IMR-90 (cell line): ENCODE data around the gene COL23A1. TPM values are rescaled to one million over a fixed set of nuclear protein-coding genes. Genes with fewer than 3 reads are reported as not detected.

Source experiments
- ATAC-seq: fragments of 200-7000 bp; cut with Tn5 transposase; 2 replicates; pipeline ENCODE4 v1.9.1; 2020; ENCODE audit warnings: low read depth, mild to moderate bottlenecking, moderate library complexity
- BruUV-seq: library from RNA; stranded (reverse); fragments of 400-500 nt; replicated peaks from 2 replicates; lab custom pipeline; 2021; lab: Mats Ljungman, UMichigan
- CTCF ChIA-PET: fragments of 300-600 bp; formaldehyde crosslinking; extraction: SDS; loops from one replicate; lab custom pipeline; 2021; ENCODE audit warnings: antibody characterized with exemption; lab: Yijun Ruan, JAX
- POLR2A ChIA-PET: fragments of 300-600 bp; sonication (Branson Sonifier 250); formaldehyde crosslinking; loops from one replicate; lab custom pipeline; 2022; ENCODE audit warnings: antibody characterized with exemption; ENCODE audit not compliant: unreplicated experiment; lab: Charles Lee
- DNase-seq: peaks from one replicate; pipeline ENCODE4 v3.0.0; 2013
- H2AFZ ChIP-seq: replicated peaks from 2 replicates; pipeline ENCODE3; 2013; ENCODE audit warnings: low read length, mild to moderate bottlenecking; ENCODE audit not compliant: poor library complexity
- H2AK5ac ChIP-seq: 2 replicates; pipeline ENCODE4 v1.6.1; 2013; ENCODE audit warnings: low read depth, low read length, inconsistent platforms
- H2AK9ac ChIP-seq: replicated peaks from 2 replicates; pipeline ENCODE3; 2013; ENCODE audit warnings: mild to moderate bottlenecking, low read depth, low read length, moderate library complexity; ENCODE audit not compliant: poor library complexity
- H2BK120ac ChIP-seq: 2 replicates; pipeline ENCODE4 v1.6.1; 2013; ENCODE audit warnings: low read depth, low read length, inconsistent platforms
- H2BK15ac ChIP-seq: 3 replicates; pipeline ENCODE4 v1.6.1; 2013; ENCODE audit warnings: low read depth, low read length, inconsistent platforms
- H2BK20ac ChIP-seq: 2 replicates; pipeline ENCODE4 v1.6.1; 2013; ENCODE audit warnings: low read depth, mild to moderate bottlenecking, inconsistent platforms, low read length, moderate library complexity
- H2BK5ac ChIP-seq: 2 replicates; pipeline ENCODE4 v1.6.1; 2013; ENCODE audit warnings: mild to moderate bottlenecking, low read depth, low read length, inconsistent platforms; ENCODE audit not compliant: poor library complexity, severe bottlenecking
- H3K14ac ChIP-seq: replicated peaks from 2 replicates; pipeline ENCODE4 v1.6.1; 2013; ENCODE audit warnings: low read depth, low read length, inconsistent platforms
- H3K18ac ChIP-seq: 2 replicates; pipeline ENCODE4 v1.6.1; 2013; ENCODE audit warnings: low read depth, low read length, control low read depth
- H3K23ac ChIP-seq: 2 replicates; pipeline ENCODE4 v1.6.1; 2013; ENCODE audit warnings: low read depth, low read length, inconsistent platforms
- H3K27ac ChIP-seq: 2 replicates; pipeline ENCODE4 v1.5.1; 2013; ENCODE audit warnings: mild to moderate bottlenecking, control low read depth, low read length; ENCODE audit not compliant: insufficient read depth
- H3K27me3 ChIP-seq: 2 replicates; pipeline ENCODE4 v1.6.1; 2013; ENCODE audit warnings: low read length; ENCODE audit not compliant: control insufficient read depth, insufficient read depth
- H3K36me3 ChIP-seq: 2 replicates; pipeline ENCODE4 v1.6.1; 2013; ENCODE audit warnings: low read length, mixed read lengths; ENCODE audit not compliant: control insufficient read depth, insufficient read depth
- H3K4ac ChIP-seq: 2 replicates; pipeline ENCODE4 v1.6.1; 2013; ENCODE audit warnings: low read depth, low read length, inconsistent platforms
- H3K4me1 ChIP-seq: 2 replicates; pipeline ENCODE4 v1.6.1; 2013; ENCODE audit warnings: low read length, mixed read lengths; ENCODE audit not compliant: control insufficient read depth, insufficient read depth
- H3K4me2 ChIP-seq: 2 replicates; pipeline ENCODE4 v1.6.1; 2013; ENCODE audit warnings: low read depth, mild to moderate bottlenecking, control low read depth, low read length, moderate library complexity
- H3K4me3 ChIP-seq: 2 replicates; pipeline ENCODE4 v1.5.1; 2013; ENCODE audit warnings: low read depth, mild to moderate bottlenecking, control low read depth, low read length, moderate library complexity; ENCODE audit not compliant: insufficient read depth
- H3K56ac ChIP-seq: 2 replicates; pipeline ENCODE4 v1.6.1; 2013; ENCODE audit warnings: low read length, inconsistent platforms; ENCODE audit not compliant: insufficient read depth; ENCODE audit errors: extremely low read depth
- H3K79me1 ChIP-seq, 2 experiments: 2 replicates each; pipeline ENCODE4 v1.6.1; 2013; ENCODE audit warnings: low read length in 2 of 2, inconsistent platforms in 1 of 2, low read depth in 1 of 2
- H3K9ac ChIP-seq: 2 replicates; pipeline ENCODE4 v1.6.1; 2013; ENCODE audit warnings: low read depth, low read length, control low read depth
- H3K9me1 ChIP-seq: 2 replicates; pipeline ENCODE4 v1.6.1; 2013; ENCODE audit warnings: low read length, inconsistent platforms; ENCODE audit not compliant: insufficient read depth
- H3K9me3 ChIP-seq: 2 replicates; pipeline ENCODE4 v1.6.1; 2013; ENCODE audit warnings: low read length; ENCODE audit not compliant: control insufficient read depth, insufficient read depth
- H4K20me1 ChIP-seq: 2 replicates; pipeline ENCODE4 v1.6.1; 2013; ENCODE audit warnings: low read length, inconsistent platforms; ENCODE audit not compliant: insufficient read depth
- H4K5ac ChIP-seq: 2 replicates; pipeline ENCODE4 v1.6.1; 2013; ENCODE audit warnings: mild to moderate bottlenecking, low read depth, low read length, control low read depth
- H4K8ac ChIP-seq, 2 experiments: 2 replicates each; pipeline ENCODE4 v1.6.1; 2013; ENCODE audit warnings: low read depth in 2 of 2, low read length in 2 of 2, control low read depth in 1 of 2, inconsistent platforms in 1 of 2
- H4K91ac ChIP-seq: 2 replicates; pipeline ENCODE4 v1.6.1; 2013; ENCODE audit warnings: low read depth, low read length, inconsistent platforms; ENCODE audit not compliant: insufficient read depth
- BHLHE40 ChIP-seq: fragments of 150-350 bp; IDR thresholded peaks from 2 replicates; pipeline ENCODE4 v1.6.1; 2016; ENCODE audit warnings: mild to moderate bottlenecking, low read depth, low read length
- CEBPB ChIP-seq: IDR thresholded peaks from 2 replicates; pipeline ENCODE4 v1.6.1; 2012; ENCODE audit warnings: low read depth, low read length, improper control_type of control experiment
- CHD1 ChIP-seq: IDR thresholded peaks from 2 replicates; pipeline ENCODE4 v1.6.1; 2012; ENCODE audit warnings: low read depth, low read length, improper control_type of control experiment
- CTCF ChIP-seq: conservative IDR thresholded peaks from 2 replicates; pipeline ENCODE4 v1.5.1; 2012; ENCODE audit warnings: mild to moderate bottlenecking, low read depth, low read length, improper control_type of control experiment
- ELK1 ChIP-seq: fragments of 150-350 bp; IDR thresholded peaks from 2 replicates; pipeline ENCODE4 v1.6.1; 2016; ENCODE audit warnings: low read depth, mild to moderate bottlenecking, low read length, moderate library complexity, borderline replicate concordance
- MAFK ChIP-seq: IDR thresholded peaks from 2 replicates; pipeline ENCODE4 v1.6.1; 2012; ENCODE audit warnings: low read depth, low read length, improper control_type of control experiment
- MAZ ChIP-seq: IDR thresholded peaks from 2 replicates; pipeline ENCODE4 v1.6.1; 2012; ENCODE audit warnings: low read depth, mild to moderate bottlenecking, low read length, improper control_type of control experiment, moderate library complexity, borderline replicate concordance
- MXI1 ChIP-seq: IDR thresholded peaks from 2 replicates; pipeline ENCODE4 v1.6.1; 2012; ENCODE audit warnings: low read depth, mild to moderate bottlenecking, low read length, moderate library complexity, borderline replicate concordance
- NFE2L2 ChIP-seq: fragments of 150-350 bp; IDR thresholded peaks from 2 replicates; pipeline ENCODE4 v1.6.1; 2016; ENCODE audit warnings: low read depth, mild to moderate bottlenecking, low read length
- POLR2A ChIP-seq: IDR thresholded peaks from 2 replicates; pipeline ENCODE4 v1.6.1; 2012; ENCODE audit warnings: mild to moderate bottlenecking, low read depth, low read length
- RAD21 ChIP-seq: IDR thresholded peaks from 2 replicates; pipeline ENCODE4 v1.6.1; 2012; ENCODE audit warnings: low read length, improper control_type of control experiment
- RCOR1 ChIP-seq: IDR thresholded peaks from 2 replicates; pipeline ENCODE4 v1.6.1; 2012; ENCODE audit warnings: mild to moderate bottlenecking, low read length, improper control_type of control experiment; ENCODE audit not compliant: insufficient replicate concordance
- SMC3 ChIP-seq: fragments of 150-350 bp; IDR thresholded peaks from 2 replicates; pipeline ENCODE4 v1.6.1; 2016; ENCODE audit warnings: low read depth, mild to moderate bottlenecking, antibody characterized with exemption, low read length, moderate library complexity
- USF2 ChIP-seq: fragments of 150-350 bp; IDR thresholded peaks from 2 replicates; pipeline ENCODE4 v1.6.1; 2017; ENCODE audit warnings: mild to moderate bottlenecking, antibody characterized with exemption, low read length, low read depth
- WGBS, 2 experiments: methylation state at CpG; one replicate each; pipeline versions ENCODE4 v1.1.5 to v1.1.7; 2013; ENCODE audit warnings: missing lambda C conversion rate in 2 of 2; ENCODE audit not compliant: insufficient read length in 1 of 2; ENCODE audit errors: extremely low coverage in 2 of 2; 5-methylcytosine and 5-hydroxymethylcytosine counted together
- dilution Hi-C: fragments of 300-500 bp; cut with HindIII; formaldehyde crosslinking; loops from one replicate; pipeline ENCODE4 v1.14.3; 2018; ENCODE audit warnings: low sequenced_read_pairs; ENCODE audit not compliant: unreplicated experiment
- in situ Hi-C: fragments of 300-500 bp; cut with MboI; formaldehyde crosslinking; loops from 3 replicates; pipeline ENCODE4 v1.14.3; 2019; ENCODE audit warnings: low sequenced_read_pairs, inconsistent platforms, mixed read lengths
- intact Hi-C: fragments of 100-400 bp; cut with micrococcal nuclease; formaldehyde crosslinking; loops from 2 replicates; pipeline ENCODE4 v1.10.0; 2022
- polyA plus RNA-seq, 3 experiments: library from polyadenylated mRNA; depleted of rRNA; stranded (reverse); fragments of >200 nt; gene quantifications; 2 replicates each; pipeline ENCODE4 v1.2.3, GENCODE V29; 2012; ENCODE audit warnings: low replicate concordance in 1 of 3
- total RNA-seq: library from RNA; depleted of rRNA; stranded (reverse); fragments of >200 nt; gene quantifications from 2 replicates; pipeline ENCODE4 v1.2.3, GENCODE V29; 2012

COL23A1 gene
- total and polyA plus RNA-seq, 2 of the 4 experiments (the other 2 are of a cell fraction), result not detected

GRCh38 chr5:178209334-178210072, 380.7 kb downstream of the COL23A1 start:
- DNase-seq (no peak), ATAC-seq (no peak)
- no peak overlapping the region for H2BK120ac ChIP-seq
- peaks cover 26% of the 10 kb centered on the region for H3K9me1 ChIP-seq
- H3K18ac ChIP-seq, result no peak overlapping the region
- no peak overlapping the region for H3K4me3 ChIP-seq
- no peaks in the 10 kb centered on the region for H3K27me3 ChIP-seq
- ChIA-PET CTCF (no interaction called here), POLR2A (no interaction called here)
- BruUV-seq, result no TSS peak
- H3K36me3 ChIP-seq, result peaks cover 76% of the 10 kb centered on the region
- no peak overlapping the region for H4K91ac ChIP-seq
- H3K4me1 ChIP-seq, result peaks cover 7% of the 10 kb centered on the region
- no peak overlapping the region for H2BK15ac ChIP-seq
- no peak overlapping the region for H3K56ac ChIP-seq
- H3K9me3 ChIP-seq, result no peaks in the 10 kb centered on the region
- no peak overlapping the region for H3K14ac ChIP-seq
- no peak overlapping the region for H2AFZ ChIP-seq
- no peak overlapping the region for H4K5ac ChIP-seq
- H3K23ac ChIP-seq, result no peak overlapping the region
- no peak for TF ChIP-seq CTCF
- TF ChIP-seq SMC3, result no peak
- TF ChIP-seq BHLHE40, result no peak
- no peak for TF ChIP-seq CEBPB
- TF ChIP-seq ELK1, result no peak
- no peak for TF ChIP-seq CHD1
- TF ChIP-seq RCOR1, result no peak
- TF ChIP-seq RAD21, result no peak
- no peak for TF ChIP-seq MAZ
- no peak for TF ChIP-seq NFE2L2
- TF ChIP-seq POLR2A, result no peak
- no peak for TF ChIP-seq MXI1
- no peak for TF ChIP-seq USF2
- no peak for TF ChIP-seq MAFK
- H2AK9ac ChIP-seq, result no peak overlapping the region
- 85% methylated on average over 3 of the region's 8 CpGs; no CpG with 5 or more reads in 1 of the 2 experiments for WGBS, 2 experiments
- intact Hi-C loops (no loop called here), dilution Hi-C loops (no loop called here), in situ Hi-C loops (no loop called here)
- H2BK5ac ChIP-seq, result no peak overlapping the region
- no peak overlapping the region for H2BK20ac ChIP-seq
- H3K79me1 ChIP-seq, result peaks cover 29 to 76% of the 10 kb centered on the region in 2 experiments
- H3K9ac ChIP-seq, result no peak overlapping the region
- no peak overlapping the region for H2AK5ac ChIP-seq
- H3K4ac ChIP-seq, result no peak overlapping the region
- no peak overlapping the region for H4K8ac ChIP-seq
- peaks cover 74% of the 10 kb centered on the region for H4K20me1 ChIP-seq
- no peak overlapping the region for H3K4me2 ChIP-seq
- no peak overlapping the region for H3K27ac ChIP-seq
